Effector CD8-positive, alpha-beta T cell (primary cell): Measurements from ENCODE around the gene FRAS1.
"Not testable (repeated sequence)": the region's sequence is repeated elsewhere in the genome, so short reads cannot be mapped to it uniquely, and the experiment has no call there.

Experiments
- DNase-seq: peaks from one replicate; lab custom pipeline; 2025; lab: John Stamatoyannopoulos, UW

Gene FRAS1

DNA sequence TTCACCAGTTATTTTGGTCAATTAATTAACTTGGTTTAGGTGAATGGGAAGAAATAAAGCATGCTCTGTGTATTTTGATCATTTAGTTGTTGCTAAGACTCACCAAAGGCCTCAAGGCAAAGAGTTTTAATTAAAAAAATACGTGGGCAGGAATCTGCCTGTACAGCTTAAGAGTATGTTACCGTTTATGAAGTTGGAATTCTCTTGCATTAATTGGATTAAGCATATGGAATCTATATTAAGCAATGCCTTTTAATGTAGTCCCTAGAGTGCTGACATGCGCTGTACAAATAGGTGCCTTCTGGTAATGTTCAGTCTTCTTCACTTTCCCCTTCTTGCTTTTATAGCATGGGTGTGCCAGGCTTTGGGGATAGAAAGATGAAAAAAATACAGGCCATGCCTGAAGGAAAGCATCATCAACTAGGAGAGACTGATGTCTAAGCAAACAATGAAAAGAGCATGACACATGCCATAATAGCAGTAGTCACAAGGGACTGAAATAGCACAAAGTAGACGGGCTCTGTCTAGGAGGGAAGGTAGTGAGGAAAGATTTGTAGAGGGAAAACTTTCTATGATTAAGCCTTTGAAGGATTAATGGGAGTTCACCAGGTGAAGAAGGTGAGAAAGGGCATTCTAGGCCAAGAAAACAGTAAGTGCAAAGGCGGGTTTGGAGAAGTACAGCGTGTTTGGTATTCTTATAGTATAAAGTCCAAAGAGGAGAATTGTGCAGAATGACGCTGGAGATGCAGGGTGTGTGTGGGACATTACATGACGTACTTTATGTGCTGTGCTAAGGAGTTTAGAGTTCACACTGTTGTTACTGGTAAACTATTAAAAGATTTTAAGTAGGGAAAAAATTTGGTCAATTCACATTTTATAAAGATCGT is 268.4 kb downstream of the FRAS1 start:
- DNase-seq: no peak

DNA sequence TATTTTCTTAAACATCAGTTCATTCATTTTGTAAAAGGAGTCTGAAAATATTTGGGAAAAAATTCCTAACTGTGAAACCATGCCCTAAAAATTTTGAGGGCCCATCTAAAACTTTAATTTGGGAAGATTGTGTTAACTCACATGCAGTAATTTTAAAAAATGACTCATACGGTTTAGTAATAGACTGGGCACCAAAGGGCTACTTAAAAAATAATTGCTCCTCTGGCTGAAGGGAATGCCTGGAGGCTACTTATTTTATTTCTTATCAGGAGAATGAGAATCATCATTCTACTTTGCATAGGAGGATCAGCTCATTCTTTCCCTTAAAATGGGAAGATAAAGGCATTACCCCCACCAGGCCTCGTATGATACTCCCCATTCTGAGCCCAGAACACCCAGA is 271.5 kb downstream of the FRAS1 start:
- DNase-seq: not testable (repeated sequence)

DNA sequence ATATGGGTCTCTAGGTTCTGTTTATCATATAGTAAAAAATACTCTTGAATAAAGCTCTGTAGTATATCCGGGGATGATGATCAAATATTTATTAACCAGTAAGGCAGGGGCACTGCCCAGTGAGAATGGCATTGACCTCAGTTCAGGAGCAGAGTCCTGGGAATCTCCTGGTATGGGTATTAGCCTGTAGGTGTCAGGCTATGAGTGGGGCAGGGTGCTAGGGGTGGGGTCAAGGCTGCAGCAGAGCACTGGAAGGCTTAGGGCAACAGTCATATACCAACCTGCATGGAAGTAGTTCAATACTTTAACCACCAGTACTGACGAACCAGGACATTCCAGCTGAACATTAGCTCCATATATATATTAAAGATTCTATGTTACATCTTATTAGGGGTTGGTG is 274.1 kb downstream of the FRAS1 start:
- no peak for DNase-seq

DNA sequence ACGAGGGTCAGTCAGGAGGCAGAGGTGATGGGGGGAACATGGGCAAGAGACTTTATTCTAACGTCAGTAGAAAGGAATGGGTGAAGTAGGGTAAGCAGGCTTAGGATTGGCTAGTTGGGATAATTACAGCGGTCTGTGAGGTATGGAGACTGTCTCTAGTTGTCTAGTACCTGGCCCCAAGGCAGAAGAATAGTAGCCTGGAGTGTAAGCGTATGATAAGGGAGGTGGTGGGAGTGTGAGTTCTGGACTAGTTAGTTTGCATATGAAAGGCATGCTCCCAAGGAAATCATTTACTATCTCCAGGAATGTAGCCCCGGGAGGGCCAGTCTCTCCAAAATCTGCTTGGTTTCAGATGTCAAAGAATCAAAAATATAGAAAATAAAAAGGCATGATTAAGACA is 274.8 kb downstream of the FRAS1 start:
- DNase-seq: no peak

DNA sequence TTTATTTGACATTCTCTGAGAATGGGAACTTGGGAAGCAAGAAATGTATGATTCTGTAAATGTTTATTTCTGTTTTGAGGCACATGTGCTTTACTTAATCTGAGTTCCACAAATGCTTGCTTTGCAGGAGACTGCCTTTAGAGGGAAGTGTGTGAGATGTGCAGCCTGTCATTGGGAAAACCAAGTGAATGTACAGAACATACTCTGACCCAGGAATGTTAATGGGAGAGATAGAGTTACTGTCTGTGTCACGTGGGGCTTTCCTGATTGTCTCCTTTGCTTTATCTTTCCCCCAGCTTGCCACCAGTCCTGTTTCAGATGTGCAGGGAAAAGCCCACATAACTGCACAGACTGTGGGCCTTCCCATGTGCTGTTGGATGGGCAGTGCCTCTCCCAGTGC is 275.9 kb downstream of the FRAS1 start:
- DNase-seq: no peak

DNA sequence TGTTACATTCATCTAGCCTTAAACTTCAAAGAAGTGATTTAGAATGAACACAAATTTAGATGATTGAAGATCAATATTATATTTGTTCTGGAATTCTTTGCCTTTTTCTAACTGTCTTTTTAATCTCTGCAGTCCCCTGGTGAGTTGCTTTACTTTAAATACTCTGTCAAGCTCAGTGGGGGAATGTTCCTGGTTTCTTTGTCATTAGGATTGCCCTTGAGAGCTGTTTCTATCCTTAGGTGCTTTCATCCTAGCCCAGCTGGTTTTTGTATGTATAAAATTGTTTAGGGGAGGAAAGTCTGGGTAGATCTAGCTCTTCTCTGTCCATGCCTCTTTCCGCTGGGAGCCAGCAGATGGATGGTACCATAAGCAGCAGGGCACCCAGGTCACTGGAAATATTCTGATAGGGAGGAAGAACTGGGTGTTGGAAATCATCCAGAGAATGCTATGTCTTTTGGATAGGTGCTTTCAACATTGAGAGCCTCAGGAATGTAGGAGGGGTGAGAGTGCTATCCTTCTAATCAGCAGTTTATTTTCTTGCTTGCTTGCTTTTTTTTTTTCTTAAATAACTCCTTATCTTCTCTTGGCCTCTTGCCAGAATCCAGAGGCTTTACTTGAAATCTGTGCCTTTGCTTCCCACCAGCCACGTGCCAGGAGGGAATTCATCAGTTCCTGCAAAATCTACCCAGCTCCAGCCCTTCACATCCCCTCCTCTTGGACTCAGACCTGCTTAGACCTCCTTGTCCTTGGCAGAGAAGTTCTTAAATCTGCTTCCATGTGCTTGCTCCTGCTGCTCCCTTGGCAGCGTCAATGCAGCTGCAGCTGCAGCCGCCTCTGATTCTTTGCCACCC is 279.2 kb downstream of the FRAS1 start:
- DNase-seq: no peak

DNA sequence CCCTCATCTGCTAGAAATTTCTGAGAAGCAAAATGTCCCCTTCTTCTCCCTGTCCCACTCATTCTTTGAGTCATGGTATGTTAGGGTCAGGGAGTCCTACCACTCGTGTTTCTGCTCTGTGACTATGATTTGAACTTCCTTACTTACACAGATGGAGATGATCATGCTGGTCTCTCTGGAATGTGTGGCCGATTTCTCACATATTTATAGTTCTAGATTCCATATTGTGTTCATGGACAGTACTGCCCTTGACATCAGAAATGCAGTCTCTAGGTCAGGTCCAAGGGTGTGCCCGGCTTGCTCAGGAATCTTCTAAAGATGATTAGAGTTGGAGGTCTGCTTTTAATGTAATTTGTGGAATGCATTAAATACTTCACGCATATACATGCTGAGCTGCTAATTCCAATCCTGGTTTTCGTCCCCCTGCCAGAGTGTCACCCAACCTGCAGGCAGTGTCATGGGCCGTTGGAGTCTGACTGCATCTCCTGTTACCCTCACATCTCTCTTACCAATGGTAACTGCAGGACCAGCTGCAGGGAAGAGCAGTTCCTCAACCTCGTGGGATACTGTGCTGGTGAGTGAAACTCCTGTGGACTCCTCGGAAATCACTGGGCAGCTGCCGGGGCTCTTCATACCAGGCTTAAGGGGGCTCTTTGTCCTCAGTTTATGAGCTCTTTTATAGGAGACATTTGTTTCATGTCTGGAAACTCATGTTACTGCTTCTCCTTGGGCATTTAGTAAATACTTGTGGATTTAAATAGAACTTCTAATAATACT is 280.3 kb downstream of the FRAS1 start:
- no peak for DNase-seq

DNA sequence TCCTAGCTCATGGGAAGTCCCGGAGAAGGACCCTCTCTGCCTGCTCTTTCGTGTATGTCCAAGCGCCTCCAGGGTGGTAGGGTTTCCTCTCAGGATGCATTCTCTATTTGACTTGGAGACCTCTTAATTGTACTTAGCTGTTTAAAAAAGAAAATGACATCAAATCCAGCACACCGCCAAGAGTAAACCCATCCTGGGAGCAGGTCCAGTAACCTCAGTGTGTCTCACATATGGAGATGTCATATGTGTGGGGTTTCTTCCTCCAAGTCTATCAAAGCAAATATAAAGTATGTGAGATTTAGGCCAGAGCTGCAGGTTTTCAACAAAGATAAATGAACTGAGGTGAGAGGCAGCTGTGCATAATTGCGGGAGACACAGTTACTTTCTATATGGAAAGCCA is 285.0 kb downstream of the FRAS1 start:
- no peak for DNase-seq

DNA sequence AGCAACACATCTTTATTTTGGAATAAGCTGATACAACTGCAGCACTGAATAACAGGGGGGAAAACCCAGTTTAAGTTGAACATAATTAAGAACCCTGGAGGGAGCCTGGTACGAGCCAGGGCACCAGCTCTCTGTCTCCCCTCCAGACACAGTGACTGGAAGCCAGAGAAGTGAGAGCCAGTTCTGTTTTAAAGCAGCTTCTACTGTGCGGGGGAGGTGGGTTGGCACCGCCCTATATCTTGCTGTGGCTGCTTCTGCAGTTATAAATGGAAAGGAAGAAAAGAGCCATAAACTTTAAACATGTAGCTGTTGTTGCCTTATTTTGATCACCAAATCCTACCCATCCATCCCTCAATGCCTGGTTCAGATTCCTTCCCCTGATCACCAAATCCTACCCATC is 286.6 kb downstream of the FRAS1 start:
- no peak for DNase-seq

DNA sequence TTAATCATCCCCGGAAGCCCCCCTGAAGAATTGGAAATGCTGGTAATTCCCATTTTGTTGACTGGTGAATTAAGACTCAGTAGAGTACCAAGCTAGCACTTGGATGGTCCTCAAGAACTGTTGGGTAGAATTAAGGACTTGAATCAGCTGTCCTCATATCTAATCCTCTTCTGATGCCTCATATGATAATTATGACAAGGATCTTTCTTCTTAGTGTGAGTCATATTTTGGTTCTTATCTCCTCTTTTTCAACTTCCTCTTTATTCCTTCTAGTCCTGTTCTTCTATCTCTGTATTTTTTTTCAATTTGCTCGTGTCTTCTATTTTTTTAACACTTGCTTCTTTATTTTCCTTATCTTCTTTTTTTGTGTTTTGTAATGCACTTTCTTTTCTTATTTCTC is 288.1 kb downstream of the FRAS1 start:
- DNase-seq: no peak

DNA sequence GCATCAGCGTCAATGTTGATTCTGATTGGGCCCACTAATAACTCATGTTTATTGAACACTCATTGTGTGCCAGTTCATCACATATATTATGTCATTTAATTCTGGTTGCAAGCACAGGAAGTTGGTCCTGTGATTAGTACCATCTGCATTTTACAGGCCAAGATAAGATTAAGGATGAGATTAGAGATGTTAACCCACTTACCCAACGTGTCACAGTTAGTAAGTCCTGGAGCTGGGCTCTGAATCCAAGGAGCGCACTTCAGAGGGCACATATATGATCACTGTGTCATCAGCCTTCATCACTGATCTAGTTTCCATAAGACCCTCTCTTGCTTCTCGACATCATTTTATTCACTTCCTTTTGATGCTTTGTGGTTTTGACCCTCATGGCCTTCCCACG is 289.1 kb downstream of the FRAS1 start:
- DNase-seq: no peak

DNA sequence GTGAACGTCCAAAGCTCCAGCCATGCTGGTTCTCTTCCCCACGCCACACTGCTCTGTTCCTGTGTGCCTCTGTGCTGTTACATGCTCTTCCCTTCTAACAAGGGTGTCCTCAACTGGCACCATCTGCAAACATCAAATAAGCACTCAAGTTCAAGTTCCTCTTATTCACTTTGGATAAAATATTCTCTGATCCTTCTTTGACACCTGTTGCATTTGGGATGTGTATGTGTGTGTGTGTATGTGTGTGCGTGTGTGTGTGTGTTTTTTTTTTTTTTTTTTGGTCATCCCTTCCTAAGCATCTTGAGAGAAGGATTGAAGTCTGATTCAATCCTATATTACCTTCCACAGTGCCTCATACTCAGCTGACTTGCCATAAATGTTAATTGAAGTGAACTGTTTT is 290.4 kb downstream of the FRAS1 start:
- no peak for DNase-seq

DNA sequence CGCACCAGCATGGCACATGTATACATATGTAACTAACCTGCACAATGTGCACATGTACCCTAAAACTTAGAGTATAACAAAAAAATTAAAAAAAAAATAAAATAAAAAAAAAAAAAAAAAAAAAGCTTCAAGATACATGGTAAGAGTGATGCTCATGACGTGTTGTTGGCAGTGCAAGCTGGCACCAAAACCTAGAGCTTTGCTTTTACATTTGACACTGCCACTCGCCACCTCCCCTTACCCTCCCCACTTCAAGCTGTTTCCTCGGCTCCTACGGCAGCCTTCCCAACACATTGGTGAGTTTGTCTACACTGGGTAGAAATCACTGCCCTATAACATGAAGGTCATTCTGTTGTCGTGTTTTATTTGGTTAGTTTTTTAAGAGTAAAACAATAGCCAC is 296.8 kb downstream of the FRAS1 start:
- no peak for DNase-seq

DNA sequence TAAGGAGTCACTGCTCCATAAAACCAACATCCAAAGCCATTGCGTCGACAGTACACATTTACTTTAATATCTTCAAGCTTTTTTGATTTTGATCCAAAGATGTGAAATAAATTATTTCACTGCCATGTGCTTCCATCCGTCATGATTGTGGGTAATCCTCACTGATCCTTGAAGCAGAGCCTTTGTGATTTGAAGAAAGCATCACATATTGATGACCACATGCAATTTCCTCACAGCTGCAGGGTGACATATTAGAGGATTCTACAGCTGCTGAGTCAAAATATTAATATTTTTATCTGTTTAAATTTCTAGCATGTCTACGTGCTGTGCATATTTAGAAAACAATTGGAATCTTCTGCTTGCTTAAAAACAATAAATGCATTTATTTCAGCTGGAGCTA is 297.7 kb downstream of the FRAS1 start:
- DNase-seq: no peak

DNA sequence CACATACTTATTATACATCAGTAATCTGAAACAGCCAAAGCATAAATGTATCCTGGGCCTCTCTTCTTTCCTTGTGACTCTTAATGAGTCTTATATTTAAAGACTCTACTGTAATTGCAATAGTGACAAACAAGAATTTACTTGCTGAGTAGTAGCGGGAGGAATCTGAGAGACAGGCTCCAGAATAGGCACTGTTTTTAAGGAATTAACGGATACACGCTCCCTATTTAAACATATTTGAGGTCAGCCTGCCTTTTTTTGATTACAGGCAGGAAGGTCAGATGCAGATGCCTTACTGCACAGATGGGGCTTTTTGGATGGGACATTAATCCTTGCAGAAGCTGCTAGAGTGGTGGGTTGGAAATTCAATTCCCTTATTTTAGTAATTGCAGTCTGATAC is 298.2 kb downstream of the FRAS1 start:
- DNase-seq: no peak

DNA sequence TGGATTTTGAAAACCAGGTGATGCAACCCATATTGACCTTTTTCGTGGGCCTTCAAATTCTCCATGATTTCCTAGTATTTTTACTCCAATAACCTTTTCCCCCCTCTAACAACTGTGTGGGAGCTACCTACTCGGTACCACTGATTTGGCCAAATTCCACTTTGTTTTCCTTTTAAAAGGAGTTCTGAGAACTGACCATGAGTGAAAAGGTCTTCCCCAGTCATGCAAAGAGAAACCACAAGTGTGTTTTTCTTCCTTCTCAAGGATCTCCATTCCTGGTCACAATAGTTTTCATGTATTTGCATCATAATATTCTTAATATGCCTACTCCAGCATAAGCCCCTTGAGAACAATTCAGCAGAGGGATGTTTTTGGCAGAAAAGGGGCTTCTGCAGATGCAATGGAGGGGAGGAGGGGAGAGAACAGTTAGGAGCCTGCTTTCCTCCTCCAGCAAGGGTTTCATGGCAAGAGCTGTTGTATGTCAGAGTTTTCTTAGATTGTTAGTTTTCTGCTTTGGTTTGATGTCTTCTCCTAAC is 299.2 kb downstream of the FRAS1 start:
- DNase-seq: no peak

DNA sequence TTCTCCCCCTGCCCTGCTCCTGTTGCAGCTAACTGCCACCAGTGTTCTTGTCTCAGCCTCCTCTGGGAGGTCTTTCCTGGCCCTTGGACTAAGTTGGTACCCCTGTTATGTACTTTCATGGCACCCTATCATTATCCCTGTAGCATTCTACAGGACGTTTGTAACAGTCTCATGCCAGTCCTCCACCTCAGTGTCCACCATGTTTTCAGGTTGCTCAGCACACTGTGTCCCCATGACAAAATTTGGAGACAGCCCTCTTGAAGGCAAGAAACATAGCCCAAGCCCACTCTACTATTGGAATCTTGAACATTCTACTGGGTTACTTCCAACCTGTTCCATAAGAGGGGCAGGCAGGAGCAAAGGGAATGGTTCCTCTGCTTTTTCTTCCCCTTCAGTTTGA is 300.0 kb downstream of the FRAS1 start:
- DNase-seq: no peak

DNA sequence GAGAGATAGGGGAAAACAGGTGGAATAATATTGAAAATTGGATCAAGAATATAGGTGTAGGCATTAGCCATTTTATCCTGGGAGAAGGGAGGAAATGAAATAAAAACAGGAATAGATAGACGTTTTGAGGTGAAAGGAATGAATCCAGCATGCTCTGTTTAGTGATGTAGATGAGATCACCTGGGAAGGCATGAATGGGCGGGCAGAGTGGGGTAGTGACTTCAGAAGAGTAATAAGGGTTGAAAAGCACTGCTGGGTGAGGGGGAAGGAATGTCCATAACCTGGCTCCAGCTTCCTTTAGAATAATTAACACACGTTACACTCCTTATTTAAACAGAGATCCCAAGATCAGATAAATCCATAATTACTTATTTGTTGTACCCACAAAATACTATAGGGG is 303.3 kb downstream of the FRAS1 start:
- DNase-seq: no peak

DNA sequence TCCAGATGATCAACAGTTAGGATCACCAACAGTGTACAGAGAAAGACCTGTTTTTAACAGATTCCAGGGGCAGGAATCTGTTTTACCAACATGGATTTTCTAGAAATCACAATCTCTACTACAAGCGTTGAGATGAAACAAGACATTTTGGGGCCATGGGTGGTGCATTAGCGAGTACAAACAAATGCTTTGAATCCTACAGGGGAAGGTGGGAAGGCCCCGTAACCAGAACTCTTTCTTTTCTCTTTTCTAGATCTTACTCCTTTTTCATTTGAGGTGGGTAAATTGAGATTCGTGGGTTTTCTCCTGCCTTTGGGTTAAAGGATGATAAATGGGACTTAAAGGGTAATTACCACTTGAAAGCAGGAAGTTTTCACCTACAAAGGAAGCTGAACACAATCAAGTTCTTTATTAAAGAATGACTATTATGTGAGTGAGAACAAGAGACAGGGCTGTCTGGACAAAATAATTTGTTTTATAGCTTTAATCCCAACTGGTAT is 304.5 kb downstream of the FRAS1 start:
- no peak for DNase-seq

DNA sequence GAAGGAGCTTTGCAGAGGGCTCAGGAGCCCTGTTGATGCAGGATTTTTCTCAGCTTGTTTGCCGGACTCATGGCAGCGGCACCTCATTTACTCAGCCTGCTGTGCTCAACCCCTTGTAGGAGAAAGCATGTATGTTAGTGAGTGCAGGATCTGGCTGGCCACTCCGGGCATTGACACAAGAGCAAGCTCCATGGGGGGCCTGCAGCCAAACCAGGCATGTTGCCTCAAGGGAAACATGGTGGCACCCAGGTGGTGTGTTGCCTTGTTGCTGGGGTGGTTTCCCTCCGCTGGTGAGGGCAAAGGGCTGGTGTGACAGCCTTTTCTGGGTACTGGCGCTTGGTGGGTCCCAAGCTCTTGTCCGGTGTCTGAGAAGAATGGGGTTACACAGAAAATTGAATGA is 305.2 kb downstream of the FRAS1 start:
- no peak for DNase-seq

DNA sequence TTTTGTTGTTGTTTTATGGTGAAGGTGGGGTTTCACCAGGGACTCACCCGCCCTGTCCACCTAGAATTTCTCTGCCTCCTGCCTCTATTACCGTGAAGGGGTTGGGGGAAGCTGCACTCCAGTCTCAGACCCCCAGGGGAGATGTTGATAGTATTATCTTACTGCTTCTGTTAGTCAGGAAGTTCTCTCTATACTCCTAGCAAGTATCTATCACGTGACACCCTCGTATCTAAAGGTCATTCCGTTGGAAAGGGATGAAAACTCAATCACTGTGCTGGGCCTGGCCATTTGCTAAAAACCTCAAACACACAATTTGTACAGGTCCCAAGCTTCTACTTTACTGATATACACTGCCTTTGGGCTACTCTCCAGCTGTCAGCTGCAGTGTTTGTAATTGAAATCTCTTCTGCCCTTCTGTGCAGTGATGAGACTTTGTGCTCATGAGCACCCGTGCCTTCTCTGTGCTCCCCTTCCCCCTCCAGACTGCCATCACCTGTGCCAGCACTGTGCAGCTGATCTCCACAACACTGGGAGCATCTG is 306.0 kb downstream of the FRAS1 start:
- no peak for DNase-seq

DNA sequence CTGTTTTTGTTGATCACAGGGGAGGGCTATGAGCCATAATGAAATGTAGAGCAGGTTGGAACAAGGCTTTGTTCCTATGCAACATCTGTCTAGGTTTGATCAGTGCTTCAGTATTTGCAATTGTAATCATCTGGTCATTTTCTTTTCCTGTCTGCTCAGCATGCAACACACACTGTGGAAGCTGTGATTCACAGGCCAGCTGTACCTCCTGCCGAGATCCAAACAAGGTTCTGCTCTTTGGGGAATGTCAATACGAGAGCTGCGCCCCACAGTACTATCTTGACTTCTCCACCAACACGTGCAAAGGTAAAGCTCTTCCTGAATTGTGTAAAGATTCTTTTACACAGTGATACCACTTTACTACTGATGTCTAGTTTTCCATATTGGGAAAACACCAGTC is 312.6 kb downstream of the FRAS1 start:
- DNase-seq: no peak
